ENCODE measurements around the gene DCLK2.

Gene DCLK2

GRCh38 chr4:150251752-150252190, 173.5 kb downstream of the DCLK2 start:
- no peak for TF ChIP-seq CTCF (IDR thresholded peaks at IDR 0.05; ENCODE audit: low read length, missing control alignments)
- DNase-seq (ENCODE audit: low read depth), result no peak

GRCh38 chr4:150252306-150252705, 174.1 kb downstream of the DCLK2 start:
- no peak for DNase-seq (ENCODE audit: low read depth)
- no peak for TF ChIP-seq CTCF (IDR thresholded peaks at IDR 0.05; ENCODE audit: low read length, missing control alignments)
- no peak overlapping the region for H3K4me3 ChIP-seq (replicated peaks; ENCODE audit: low read depth, low read length)

More at GRCh38 chr4:150251752-150252190, 173.5 kb downstream of the DCLK2 start:
- H3K4me3 ChIP-seq (replicated peaks; ENCODE audit: low read depth, low read length), result no peak overlapping the region

DNA sequence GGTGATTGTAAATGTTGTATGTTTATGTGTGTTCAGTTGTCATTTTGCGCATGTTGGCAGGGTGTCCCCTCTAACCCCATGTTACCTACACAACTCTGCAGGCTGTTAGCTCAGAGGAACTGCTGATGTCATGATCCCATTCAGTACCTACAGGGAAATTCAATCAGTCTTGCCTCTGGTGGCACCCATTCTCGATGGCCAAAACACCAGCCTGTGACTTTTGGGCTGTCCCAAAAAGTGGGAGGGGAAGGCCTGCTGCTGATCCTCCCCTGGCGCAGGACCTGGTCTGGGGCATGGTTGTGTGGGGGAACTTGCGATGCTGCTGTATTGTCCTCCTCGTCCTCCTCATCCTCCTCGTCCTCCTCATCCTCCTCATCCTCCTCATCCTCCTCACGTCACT, 174.5 kb downstream of the DCLK2 start:
- DNase-seq (ENCODE audit: low read depth), result no peak
- no peak overlapping the region for H3K4me3 ChIP-seq (replicated peaks; ENCODE audit: low read depth, low read length)
- no peak for TF ChIP-seq CTCF (IDR thresholded peaks at IDR 0.05; ENCODE audit: low read length, missing control alignments)

GRCh38 chr4:150253416-150253815, 175.2 kb downstream of the DCLK2 start:
- no peak overlapping the region for H3K4me3 ChIP-seq (replicated peaks; ENCODE audit: low read depth, low read length)
- no peak for TF ChIP-seq CTCF (IDR thresholded peaks at IDR 0.05; ENCODE audit: low read length, missing control alignments)
- no peak for DNase-seq (ENCODE audit: low read depth)

DNA sequence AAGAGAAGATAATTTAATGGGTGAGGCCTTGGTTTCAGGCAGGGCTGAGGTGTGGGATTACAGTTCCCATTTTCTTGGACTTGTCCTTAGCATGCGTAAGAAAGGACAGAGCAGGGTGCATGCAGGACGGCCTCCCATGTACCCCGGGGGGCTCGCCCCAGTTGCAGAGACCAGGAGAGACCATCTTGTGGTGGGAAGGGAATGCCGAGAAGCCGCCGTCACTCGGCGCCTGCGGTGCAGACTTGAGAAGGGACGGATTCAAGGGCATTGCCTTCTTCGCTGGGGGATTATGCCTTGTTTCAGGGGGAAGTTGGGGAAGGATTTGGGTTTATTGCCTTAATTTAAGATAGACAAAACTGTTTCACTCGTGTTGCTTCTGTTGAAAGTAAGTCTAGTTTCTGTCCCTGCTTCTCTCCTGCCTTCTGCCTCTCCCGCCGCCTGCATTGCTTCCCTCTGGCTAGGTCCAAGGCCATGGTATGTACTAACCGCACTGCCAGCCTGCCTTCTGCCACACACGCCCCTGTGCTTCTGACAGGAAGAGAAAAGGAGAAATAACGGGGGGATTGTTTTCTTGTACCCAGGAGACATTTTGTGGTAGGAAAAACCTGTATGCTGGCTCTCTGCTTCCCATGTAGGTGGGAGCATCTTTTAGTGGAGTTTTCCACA, 175.9 kb downstream of the DCLK2 start:
- no peak for DNase-seq (ENCODE audit: low read depth)

DNA sequence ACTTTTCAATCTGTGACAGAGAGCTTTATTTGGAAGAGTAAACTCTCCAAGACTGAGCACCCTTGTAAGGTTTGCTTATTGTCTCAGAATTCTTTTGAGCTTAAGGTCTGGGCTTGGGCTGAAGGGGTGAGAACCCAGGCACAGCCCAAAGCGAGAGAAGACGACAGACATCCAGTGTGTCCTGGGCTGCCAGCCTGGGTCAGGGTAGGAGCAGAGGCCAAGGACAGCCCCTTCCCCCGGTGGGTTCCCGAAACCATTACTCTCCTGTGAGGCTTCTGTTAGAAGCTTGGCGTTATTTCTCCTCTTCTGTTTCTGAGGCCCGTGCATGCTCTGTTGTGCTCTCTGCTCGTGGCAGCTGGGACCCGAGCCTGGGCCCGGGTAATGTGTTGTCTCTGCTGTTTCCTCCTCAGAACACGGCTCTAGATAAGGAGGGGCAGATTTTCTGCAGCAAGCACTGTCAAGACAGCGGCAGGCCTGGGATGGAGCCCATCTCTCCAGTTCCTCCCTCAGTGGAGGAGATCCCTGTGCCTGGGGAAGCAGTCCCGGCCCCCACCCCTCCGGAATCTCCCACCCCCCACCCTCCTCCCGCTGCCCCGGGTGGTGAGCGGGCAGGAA, 177.5 kb downstream of the DCLK2 start:
- DNase-seq (ENCODE audit: low read depth), result no peak
- TF ChIP-seq CTCF (IDR thresholded peaks at IDR 0.05; ENCODE audit: low read length, missing control alignments), result no peak
- H3K4me3 ChIP-seq (replicated peaks; ENCODE audit: low read depth, low read length), result no peak overlapping the region

More for the DNA sequence above, 175.9 kb downstream of the DCLK2 start:
- H3K4me3 ChIP-seq (replicated peaks; ENCODE audit: low read depth, low read length), result no peak overlapping the region
- no peak for TF ChIP-seq CTCF (IDR thresholded peaks at IDR 0.05; ENCODE audit: low read length, missing control alignments)

GRCh38 chr4:150256225-150256620, 178.0 kb downstream of the DCLK2 start:
- TF ChIP-seq CTCF (IDR thresholded peaks at IDR 0.05; ENCODE audit: low read length, missing control alignments), result no peak
- H3K4me3 ChIP-seq (replicated peaks; ENCODE audit: low read depth, low read length), result no peak overlapping the region
- DNase-seq (ENCODE audit: low read depth), result no peak

Data from fibroblast of pulmonary artery (primary cell).